HG02588 (cell line): ENCODE data around the gene TGM6.

Experiments
- ATAC-seq: cut with Tn5 transposase; IDR thresholded peaks from one replicate; pipeline ENCODE4 v1.9.1; 2021; ENCODE audit warnings: mild to moderate bottlenecking, moderate library complexity; ENCODE audit not compliant: unreplicated experiment

Gene TGM6

DNA sequence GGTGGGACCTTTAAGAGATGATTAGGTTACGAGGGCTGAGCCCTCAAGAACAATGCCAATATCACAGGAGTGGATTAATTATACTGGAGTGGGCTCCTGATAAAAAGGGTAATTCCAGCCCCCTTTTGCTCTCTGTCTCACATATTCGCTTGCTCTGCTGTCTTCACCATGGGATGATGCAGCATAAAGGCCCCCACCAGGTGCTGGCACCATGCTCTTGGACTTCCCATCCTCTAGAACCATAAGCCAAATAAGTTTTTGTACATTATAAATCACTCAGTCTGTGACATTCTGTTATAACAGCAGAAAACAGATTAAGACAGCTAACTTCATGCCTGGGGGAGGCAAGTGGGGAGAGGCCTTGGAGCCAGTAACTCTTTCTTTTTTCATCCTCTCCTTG lies 99.7 kb downstream of the TGM6 start:
- ATAC-seq, result no peak
